GM19468 (cell line): ENCODE results near the gene DENND4C.
"Not testable (repeated sequence)": the region's sequence is repeated elsewhere in the genome, so short reads cannot be mapped to it uniquely, and the experiment has no call there.

Experiments used
- ATAC-seq: cut with Tn5 transposase; IDR thresholded peaks from one replicate; pipeline ENCODE4 v1.9.1; 2021; ENCODE audit warnings: mild to moderate bottlenecking, moderate library complexity, moderate number of reproducible peaks; ENCODE audit not compliant: unreplicated experiment; ENCODE audit errors: extremely low read depth

DENND4C gene

GRCh38 chr9:19405771-19406170 lies 175.3 kb downstream of the DENND4C start:
- ATAC-seq, result no peak

DNA sequence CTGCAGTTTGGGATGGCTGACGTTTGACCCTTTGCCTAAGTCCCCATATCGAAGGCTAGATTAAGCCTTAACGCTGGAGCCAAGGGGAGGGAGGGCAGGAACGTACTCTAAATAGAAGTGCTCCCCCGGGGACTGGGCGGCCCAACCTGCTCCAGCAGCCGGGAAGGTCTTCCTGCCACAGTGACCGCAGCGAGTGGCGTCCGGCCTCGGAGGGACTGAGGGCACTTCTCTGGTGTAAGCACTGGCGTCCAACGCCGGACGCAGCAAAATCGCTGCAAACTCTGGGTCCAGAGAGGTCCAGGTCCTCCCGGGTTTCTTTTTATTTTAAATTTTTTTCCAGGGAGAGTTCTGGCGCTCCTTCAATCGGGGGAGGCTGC lies 177.8 kb downstream of the DENND4C start:
- ATAC-seq, result no peak

DNA sequence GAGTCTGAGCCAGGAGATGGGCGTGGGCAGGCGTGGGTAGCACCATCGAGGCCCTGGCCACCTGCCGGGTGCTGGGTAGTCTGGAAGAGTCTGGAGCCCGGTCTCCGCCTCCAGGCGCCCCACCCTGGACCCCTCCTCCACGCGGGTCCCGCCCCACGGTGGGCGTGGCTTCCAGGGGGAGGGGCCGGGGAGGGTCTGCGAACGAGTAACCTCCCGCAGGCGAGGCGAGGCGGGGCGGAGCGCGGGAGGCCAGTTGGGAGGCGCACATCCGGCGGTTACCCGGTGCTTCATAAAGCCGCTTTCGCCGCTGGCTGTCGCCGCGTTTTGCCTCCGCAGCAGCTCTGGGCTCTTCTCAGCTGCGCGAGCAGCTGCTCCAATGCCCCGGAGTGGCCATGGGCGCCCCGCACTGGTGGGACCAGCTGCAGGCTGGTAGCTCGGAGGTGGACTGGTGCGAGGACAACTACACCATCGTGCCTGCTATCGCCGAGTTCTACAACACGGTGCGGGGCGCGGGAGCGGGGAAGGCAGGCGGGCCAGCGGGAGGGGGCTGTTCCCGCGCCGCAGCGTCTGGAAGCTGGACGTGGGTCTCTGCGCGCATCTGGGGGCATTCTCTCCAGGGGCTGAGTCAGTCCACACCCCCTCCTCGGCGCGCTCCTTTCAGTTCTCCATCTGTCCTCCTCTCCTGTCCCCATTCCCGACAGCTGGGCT lies 178.4 kb downstream of the DENND4C start, which contains the start of gene ACER2:
Gene ACER2, plus strand, starts transcription at position 317 of the 708 bp plus-strand sequence. Its CDS starts 76 bp downstream, at position 393.
- peak; percentile 94 for ATAC-seq

DNA sequence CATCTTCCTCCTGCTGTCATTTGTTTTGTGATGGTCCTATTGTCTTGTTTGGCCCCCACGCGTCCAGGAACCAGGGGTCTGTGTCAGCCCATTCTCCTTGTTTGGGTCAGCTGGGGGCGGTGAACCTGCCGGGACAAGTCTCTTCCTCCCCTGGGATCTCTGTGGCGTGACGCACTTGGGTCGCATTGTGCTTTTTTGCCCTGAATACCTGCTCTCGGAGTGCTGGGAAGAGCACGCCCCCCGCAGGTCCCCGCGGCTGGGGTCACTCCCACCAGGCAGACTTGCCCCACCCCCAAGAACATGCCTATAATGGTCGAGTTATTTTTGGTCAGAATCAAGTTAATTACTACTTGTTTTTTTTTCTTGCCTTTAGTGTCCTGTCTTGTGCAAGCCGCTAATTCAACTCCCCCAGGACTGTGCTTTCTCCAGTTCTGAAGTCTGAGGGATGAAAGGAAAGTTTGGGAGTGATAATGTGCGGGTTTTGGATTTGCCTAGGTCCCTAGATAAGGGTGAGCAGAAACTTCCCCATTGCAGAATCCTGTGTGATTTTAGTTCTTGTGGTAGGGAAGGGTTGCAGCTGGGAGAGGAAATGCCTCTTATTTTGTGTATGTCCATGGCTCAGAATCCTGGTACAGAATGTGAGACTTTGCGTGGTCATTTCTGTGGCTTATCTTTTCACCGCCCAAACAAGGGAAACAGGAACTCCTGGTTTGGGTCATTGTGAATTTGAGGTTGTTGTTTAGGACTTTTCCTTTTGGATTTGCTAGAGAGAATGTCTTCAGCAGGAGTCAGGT lies 179.1 kb downstream of the DENND4C start:
- ATAC-seq, result no peak

DNA sequence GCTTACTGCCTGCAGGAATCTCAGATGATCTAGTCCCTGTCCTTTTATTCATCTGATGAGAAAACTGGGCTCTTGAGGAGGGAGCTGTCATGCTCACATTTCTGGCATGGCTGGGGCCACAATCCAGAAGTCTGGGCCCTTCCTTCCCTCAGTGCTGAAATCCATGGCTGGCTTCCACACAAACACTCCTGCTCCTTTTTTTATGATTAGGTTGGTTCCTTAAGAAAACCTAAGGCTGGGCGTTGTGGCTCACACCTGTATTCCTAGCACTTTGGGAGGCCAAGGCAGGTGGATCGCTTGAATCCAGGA lies 179.7 kb downstream of the DENND4C start:
- no peak for ATAC-seq

- no peak for ATAC-seq
Observed at GRCh38 chr9:19410594-19410993, 180.1 kb downstream of the DENND4C start.

DNA sequence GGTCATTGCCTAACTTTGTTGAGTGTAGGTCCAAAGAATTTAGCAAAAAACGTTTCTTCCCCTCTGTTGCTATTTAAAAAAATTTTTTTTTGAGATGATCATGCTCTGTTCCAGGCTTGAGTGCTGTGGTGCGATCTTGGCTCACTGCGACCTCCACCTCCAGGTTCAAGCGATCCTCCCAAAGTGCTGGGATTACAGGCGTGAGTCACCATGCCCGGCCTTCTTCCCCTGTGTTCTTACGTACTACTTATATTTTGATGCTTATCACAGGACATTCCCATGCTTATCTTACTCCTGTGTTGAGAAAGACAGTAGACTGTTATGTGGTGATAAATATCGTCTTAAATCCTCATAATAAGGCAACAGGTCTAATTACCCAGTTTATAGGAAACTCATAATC lies 180.8 kb downstream of the DENND4C start:
- no peak for ATAC-seq

GRCh38 chr9:19413456-19413855 lies 183.0 kb downstream of the DENND4C start:
- not testable (repeated sequence) for ATAC-seq

DNA sequence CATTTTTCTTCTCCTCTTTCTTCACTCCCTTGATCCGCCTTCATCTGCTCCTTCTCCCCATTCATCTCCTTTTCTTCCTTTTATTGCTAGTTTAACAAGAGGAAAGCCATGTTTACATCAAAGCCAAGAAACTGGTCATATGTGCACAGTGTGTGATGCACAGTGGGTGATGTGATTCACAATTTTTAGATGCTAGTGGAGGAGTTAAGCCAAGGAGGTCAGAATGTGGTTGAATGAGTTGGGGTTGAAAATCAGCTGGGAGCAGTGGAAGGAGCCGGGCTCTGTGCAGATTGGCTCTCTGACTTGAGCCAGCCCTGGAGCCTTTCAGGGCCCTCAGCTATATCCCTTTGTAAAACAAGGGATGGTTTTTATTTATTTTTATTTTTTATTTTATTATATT lies 185.7 kb downstream of the DENND4C start:
- no peak for ATAC-seq

DNA sequence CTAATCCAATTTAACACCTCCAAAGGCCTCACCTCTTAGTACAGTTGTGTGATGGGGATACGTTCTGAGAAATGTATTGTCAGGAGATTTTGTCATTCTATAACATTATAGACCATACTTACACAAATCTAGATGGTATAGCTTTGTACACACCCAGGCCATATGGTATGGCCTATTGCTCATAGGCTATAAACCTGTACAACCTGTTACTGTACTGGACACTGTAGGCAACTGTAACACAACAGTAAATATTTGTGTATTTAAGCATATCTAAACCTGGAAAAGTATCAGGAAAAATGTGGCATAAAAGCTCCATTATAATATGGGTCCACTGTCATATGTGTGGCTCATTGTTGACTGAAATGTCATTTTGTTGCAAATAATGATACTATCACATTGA lies 190.4 kb downstream of the DENND4C start:
- ATAC-seq, result no peak
